Measurements from ENCODE around the gene JUP. TPM values are rescaled to one million over a fixed set of nuclear protein-coding genes. Genes with fewer than 3 reads are reported as not detected.

The JUP gene
- total and polyA plus RNA-seq, 10 of the 15 experiments (the other 5 are each of a cell fraction or from before 2014, with no cell fraction given), result 1.5 to 36.3 (median 11.6) TPM

GRCh38 chr17:41750862-41751261, 35.6 kb downstream of the JUP start:
- CTCF ChIA-PET, result interaction anchor here (0.9 to 1.0 kb wide), 2 partner anchors 14 to 51 kb away, joined by 3 read pairs; no protein-coding TSS in a partner anchor
- no peak for FAIRE-seq
- SMC1A ChIA-PET (ENCODE audit: uncharacterized antibody, unreplicated experiment), result no interaction called here

More at GRCh38 chr17:41750862-41751261, 35.6 kb downstream of the JUP start:
- in situ Hi-C loops (cut with MboI), result no loop called here
- Histone ChIP-seq H3K4me1 (ENCODE audit: control insufficient read depth, insufficient read depth, low read length) (no peaks in the 10 kb centered on the region), H3K9ac (ENCODE audit: control insufficient read depth, insufficient read depth, low read length) (no peak overlapping the region), H3K36me3 (ENCODE audit: control insufficient read depth in 2 of 2, insufficient read depth in 2 of 2, low read length in 1 of 2) (peaks cover 0 to 2% of the 10 kb centered on the region in 2 experiments; a peak in 1 of 4 replicates), H2AFZ (ENCODE audit: control insufficient read depth, low read depth, low read length) (no peak overlapping the region), H3K79me2 (ENCODE audit: control insufficient read depth, insufficient read depth, low read length) (no peaks in the 10 kb centered on the region), H3K27ac (ENCODE audit: control insufficient read depth, insufficient read depth) (no peak overlapping the region), H3K4me2 (ENCODE audit: control insufficient read depth, insufficient read depth) (no peak overlapping the region), H4K20me1 (ENCODE audit: control insufficient read depth, insufficient read depth) (no peaks in the 10 kb centered on the region), H3K9me3 (replicated peaks; ENCODE audit: control insufficient read depth, insufficient read depth, low read length) (no peaks in the 10 kb centered on the region), H3K27me3 (replicated peaks in 1 of 2; ENCODE audit: control insufficient read depth in 2 of 2, insufficient read depth in 2 of 2, low read length in 1 of 2) (no peaks in the 10 kb centered on the region), H3K4me3 (no peak overlapping the region)
- ATAC-seq (no peak), DNase-seq (ENCODE audit: low read depth, low spot score) (no peak)
- RAD21 ChIA-PET (ENCODE audit: unreplicated experiment), result no interaction called here
- 43% methylated on average over 4 of the region's 4 CpGs for WGBS (ENCODE audit: insufficient coverage, insufficient replicate concordance, low lambda C conversion rate, missing lambda C conversion rate)
- POLR2A ChIA-PET, result no interaction called here
- intact Hi-C loops (cut with micrococcal nuclease; ENCODE audit: unreplicated experiment), result no loop called here
- no TSS peak for BruUV-seq (replicated peaks)
- TF ChIP-seq ZNF592 (IDR thresholded peaks at IDR 0.05) (no peak), MLLT1 (IDR thresholded peaks at IDR 0.05) (no peak), CREB1 (IDR thresholded peaks at IDR 0.05; ENCODE audit: low read depth) (no peak), YBX1 (IDR thresholded peaks at IDR 0.05) (no peak), ESRRA (IDR thresholded peaks at IDR 0.05; ENCODE audit: low read length) (no peak), HDAC6 (IDR thresholded peaks at IDR 0.05; ENCODE audit: unreplicated experiment) (no peak), GABPA (IDR thresholded peaks at IDR 0.05; ENCODE audit: low read depth) (no peak), ZBED1 (IDR thresholded peaks at IDR 0.05; ENCODE audit: borderline replicate concordance) (no peak), MXI1 (IDR thresholded peaks at IDR 0.05; ENCODE audit: low read depth, low read length) (no peak), SKIL (IDR thresholded peaks at IDR 0.05; ENCODE audit: low read depth, poor library complexity, severe bottlenecking) (no peak), RFX5 (IDR thresholded peaks at IDR 0.05; ENCODE audit: low read depth, low read length) (no peak), BCL3 (IDR thresholded peaks at IDR 0.05; ENCODE audit: borderline replicate concordance, insufficient read depth, low read depth, low read length, poor library complexity, severe bottlenecking) (no peak), POLR2A (IDR thresholded peaks at IDR 0.05; ENCODE audit: low read depth, low read length) (no peak), RELA (IDR thresholded peaks at IDR 0.05; ENCODE audit: borderline replicate concordance, partially characterized antibody) (no peak)

All from GM12878 (cell line).